CD4-positive, alpha-beta T cell (primary cell): ENCODE results near the gene RAPGEF5. TPM values are rescaled to one million over a fixed set of nuclear protein-coding genes. Genes with fewer than 3 reads are reported as not detected.

Source experiments
- ATAC-seq: fragments of 200-7000 bp; cut with Tn5 transposase; one replicate; pipeline ENCODE4 v1.10.0; 2022; ENCODE audit warnings: mild to moderate bottlenecking; ENCODE audit not compliant: poor library complexity
- CTCF ChIA-PET: fragments of 350-600 bp; sonication (Branson Sonifier 250); formaldehyde crosslinking; loops from one replicate; lab custom pipeline; 2021; ENCODE audit warnings: antibody characterized with exemption, inconsistent platforms; lab: Charles Lee
- POLR2A ChIA-PET: fragments of 350-600 bp; sonication (Branson Sonifier 250); formaldehyde crosslinking; loops from one replicate; lab custom pipeline; 2021; ENCODE audit warnings: antibody characterized with exemption, inconsistent platforms; lab: Charles Lee
- DNase-seq, 14 experiments: peaks; one replicate each; pipeline ENCODE4 v3.0.0-alpha.2; 2013 to 2020; ENCODE audit warnings: mixed read lengths in 2 of 14
- H3K27ac ChIP-seq, 2 donors: one replicate each; pipeline versions ENCODE4 v1.5.1 to v1.7.0; 2013; ENCODE audit warnings: low read length in 2 of 2, low read depth in 1 of 2, mild to moderate bottlenecking in 1 of 2
- H3K27me3 ChIP-seq, 2 experiments: 1 replicate in 1 of 2; 2 replicates in 1 of 2; pipeline versions ENCODE4 v1.6.1 to v1.7.0; 2013; ENCODE audit warnings: low read length in 2 of 2, control low read depth in 1 of 2, mild to moderate bottlenecking in 1 of 2, moderate library complexity in 1 of 2; ENCODE audit not compliant: insufficient read depth in 2 of 2, control insufficient read depth in 1 of 2
- H3K36me3 ChIP-seq: one replicate; pipeline ENCODE4 v1.6.1; 2013; ENCODE audit warnings: low read length, control low read depth; ENCODE audit not compliant: insufficient read depth
- H3K4me1 ChIP-seq: one replicate; pipeline ENCODE4 v1.6.1; 2013; ENCODE audit warnings: low read length, control low read depth; ENCODE audit not compliant: insufficient read depth
- H3K4me3 ChIP-seq: one replicate; pipeline ENCODE4 v1.5.1; 2013; ENCODE audit warnings: mild to moderate bottlenecking, low read length, moderate library complexity
- H3K9me3 ChIP-seq, 2 experiments: 1 replicate in 1 of 2; 2 replicates in 1 of 2; pipeline versions ENCODE4 v1.6.1 to v1.7.0; 2013; ENCODE audit warnings: low read length in 2 of 2, mild to moderate bottlenecking in 2 of 2, control low read depth in 1 of 2, moderate library complexity in 1 of 2; ENCODE audit not compliant: control insufficient read depth in 1 of 2, insufficient read depth in 1 of 2
- H3K27ac Mint-ChIP-seq: one replicate; pipeline ENCODE4 v1.8.0; 2020; ENCODE audit warnings: mixed read lengths
- H3K27me3 Mint-ChIP-seq: one replicate; pipeline ENCODE4 v1.8.0; 2021; ENCODE audit warnings: mixed read lengths
- H3K36me3 Mint-ChIP-seq: one replicate; pipeline ENCODE4 v1.8.0; 2021; ENCODE audit warnings: low read depth, mixed read lengths
- H3K4me1 Mint-ChIP-seq: one replicate; pipeline ENCODE4 v1.8.0; 2021; ENCODE audit warnings: low read depth, mixed read lengths
- H3K4me3 Mint-ChIP-seq: one replicate; pipeline ENCODE4 v1.8.0; 2020; ENCODE audit warnings: mild to moderate bottlenecking, mixed read lengths
- H3K9me3 Mint-ChIP-seq: one replicate; pipeline ENCODE4 v1.8.0; 2020; ENCODE audit warnings: mixed read lengths
- intact Hi-C, 2 experiments: fragments of 100-400 bp; cut with DNase I in 1 of 2; cut with micrococcal nuclease in 1 of 2; formaldehyde crosslinking; loops; one replicate each; pipeline versions ENCODE4 v1.15.1 to v1.9.0; 2023 to 2025; cut with DNase I, micrococcal nuclease
- total RNA-seq, 174 experiments: library from RNA in 2 of 174; stranded (reverse) in 2 of 174; gene quantifications; one replicate each; pipeline ENCODE4 v1.2.3 and lab custom pipeline; 2021 to 2026
- TF ChIP-seq, protein P1 (sequence below): fragments of 200-600 bp; IDR thresholded peaks from one replicate; pipeline ENCODE4 v1.8.0; 2022; ENCODE audit warnings: antibody characterized with exemption, mild to moderate bottlenecking

RAPGEF5 gene
- total RNA-seq, 2 experiments from 2014 or later, result 0.17 TPM; not detected in 1

DNA sequence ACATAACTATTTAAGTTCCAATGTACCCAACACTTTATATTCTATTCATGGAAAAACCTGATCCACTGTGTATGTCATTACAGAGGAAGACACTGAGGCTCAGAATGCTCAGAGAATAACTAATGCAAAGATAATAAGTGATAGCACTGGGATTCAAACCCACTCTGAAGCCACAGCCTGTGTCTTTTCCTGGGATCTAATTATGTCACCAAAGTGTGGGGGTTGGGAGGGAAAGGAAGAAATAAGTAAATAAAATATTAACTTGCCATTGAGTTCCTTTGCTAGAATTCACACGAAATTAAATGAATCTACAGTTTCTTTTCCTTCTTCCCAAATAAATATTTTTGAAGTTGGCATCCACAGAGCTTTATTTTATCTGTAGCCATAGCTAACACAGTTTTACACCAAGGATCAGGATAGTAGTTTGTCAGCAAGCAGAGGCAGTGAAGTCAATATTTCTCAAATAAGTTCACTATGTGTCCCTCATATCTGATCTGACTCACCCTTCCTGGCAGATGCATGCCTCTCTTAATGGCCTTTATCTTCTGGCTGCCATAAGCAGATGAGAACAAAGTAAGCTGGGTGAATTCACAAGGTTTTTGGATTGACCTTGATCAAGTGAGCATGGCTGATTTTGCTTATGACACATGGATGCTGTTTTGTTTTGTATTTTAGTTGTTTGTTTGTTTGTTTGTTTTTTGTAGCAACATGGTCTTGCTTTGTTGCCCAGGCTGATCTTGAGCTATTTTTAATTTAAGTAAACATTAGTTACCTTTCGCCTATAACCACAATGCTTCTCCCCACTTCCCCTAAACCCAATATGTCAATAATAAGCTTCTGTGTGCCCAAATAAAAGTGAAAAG, 6.3 kb downstream of the RAPGEF5 start:
- ATAC-seq (no peak), DNase-seq (no peak)
- CTCF ChIA-PET, result no interaction called here
- H3K27ac ChIP-seq, result no peak overlapping the region
- peaks cover 32% of the 10 kb centered on the region for H3K27me3 Mint-ChIP-seq
- H3K36me3 Mint-ChIP-seq, result no peaks in the 10 kb centered on the region
- no peak overlapping the region for H3K4me3 Mint-ChIP-seq
- TF ChIP-seq, protein P1, sequence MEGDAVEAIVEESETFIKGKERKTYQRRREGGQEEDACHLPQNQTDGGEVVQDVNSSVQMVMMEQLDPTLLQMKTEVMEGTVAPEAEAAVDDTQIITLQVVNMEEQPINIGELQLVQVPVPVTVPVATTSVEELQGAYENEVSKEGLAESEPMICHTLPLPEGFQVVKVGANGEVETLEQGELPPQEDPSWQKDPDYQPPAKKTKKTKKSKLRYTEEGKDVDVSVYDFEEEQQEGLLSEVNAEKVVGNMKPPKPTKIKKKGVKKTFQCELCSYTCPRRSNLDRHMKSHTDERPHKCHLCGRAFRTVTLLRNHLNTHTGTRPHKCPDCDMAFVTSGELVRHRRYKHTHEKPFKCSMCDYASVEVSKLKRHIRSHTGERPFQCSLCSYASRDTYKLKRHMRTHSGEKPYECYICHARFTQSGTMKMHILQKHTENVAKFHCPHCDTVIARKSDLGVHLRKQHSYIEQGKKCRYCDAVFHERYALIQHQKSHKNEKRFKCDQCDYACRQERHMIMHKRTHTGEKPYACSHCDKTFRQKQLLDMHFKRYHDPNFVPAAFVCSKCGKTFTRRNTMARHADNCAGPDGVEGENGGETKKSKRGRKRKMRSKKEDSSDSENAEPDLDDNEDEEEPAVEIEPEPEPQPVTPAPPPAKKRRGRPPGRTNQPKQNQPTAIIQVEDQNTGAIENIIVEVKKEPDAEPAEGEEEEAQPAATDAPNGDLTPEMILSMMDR, result no peak
- H3K4me3 ChIP-seq, result no peak overlapping the region
- peaks cover 9% of the 10 kb centered on the region for H3K9me3 Mint-ChIP-seq
- peaks cover 11 to 13% of the 10 kb centered on the region in 2 experiments for H3K27me3 ChIP-seq
- no peaks in the 10 kb centered on the region for H3K4me1 ChIP-seq
- POLR2A ChIA-PET, result interaction anchor here (0.8 kb wide), 1 partner anchor 176 kb away, joined by 3 read pairs; no protein-coding TSS in a partner anchor
- intact Hi-C loops, result no loop called here
- no peaks in the 10 kb centered on the region for H3K4me1 Mint-ChIP-seq
- no peaks in the 10 kb centered on the region for H3K36me3 ChIP-seq
- peaks cover 0 to 8% of the 10 kb centered on the region in 2 experiments for H3K9me3 ChIP-seq
- H3K27ac Mint-ChIP-seq, result no peak overlapping the region

DNA sequence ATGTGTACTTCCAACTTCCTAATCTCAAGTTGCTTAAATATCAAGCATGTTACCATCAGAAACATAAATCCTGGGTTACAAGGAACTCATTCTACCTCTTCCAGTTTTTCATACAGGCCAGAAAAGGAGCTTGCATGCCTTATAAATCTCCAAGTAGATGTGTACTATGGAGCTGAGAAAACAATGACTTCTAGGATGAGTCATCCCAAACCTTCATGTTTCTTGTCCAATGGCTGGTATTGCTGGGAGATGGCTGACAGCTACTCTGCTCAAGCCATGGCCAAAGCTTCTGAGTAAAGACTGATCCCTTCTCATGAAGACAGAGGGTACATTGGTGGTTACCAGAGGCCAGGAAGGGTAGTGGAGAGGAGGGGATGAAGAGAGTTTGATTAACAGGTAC, 8.6 kb downstream of the RAPGEF5 start:
- Histone ChIP-seq H3K27me3 (peaks cover 0 to 2% of the 10 kb centered on the region in 2 experiments), H3K27ac (no peak overlapping the region), H3K4me1 (no peaks in the 10 kb centered on the region), H3K36me3 (no peaks in the 10 kb centered on the region), H3K9me3 (no peaks in the 10 kb centered on the region), H3K4me3 (no peak overlapping the region)
- intact Hi-C loops, result no loop called here
- Mint-ChIP-seq H3K4me1 (no peaks in the 10 kb centered on the region), H3K27me3 (peaks cover 17% of the 10 kb centered on the region), H3K9me3 (peaks cover 5% of the 10 kb centered on the region), H3K4me3 (no peak overlapping the region), H3K27ac (no peak overlapping the region), H3K36me3 (no peaks in the 10 kb centered on the region)
- DNase-seq (no peak), ATAC-seq (no peak)
- ChIA-PET POLR2A (no interaction called here), CTCF (interaction anchor here (0.6 kb wide), 1 partner anchor 137 kb away, joined by 3 read pairs; no protein-coding TSS in a partner anchor)
- TF ChIP-seq, protein P1, result no peak

DNA sequence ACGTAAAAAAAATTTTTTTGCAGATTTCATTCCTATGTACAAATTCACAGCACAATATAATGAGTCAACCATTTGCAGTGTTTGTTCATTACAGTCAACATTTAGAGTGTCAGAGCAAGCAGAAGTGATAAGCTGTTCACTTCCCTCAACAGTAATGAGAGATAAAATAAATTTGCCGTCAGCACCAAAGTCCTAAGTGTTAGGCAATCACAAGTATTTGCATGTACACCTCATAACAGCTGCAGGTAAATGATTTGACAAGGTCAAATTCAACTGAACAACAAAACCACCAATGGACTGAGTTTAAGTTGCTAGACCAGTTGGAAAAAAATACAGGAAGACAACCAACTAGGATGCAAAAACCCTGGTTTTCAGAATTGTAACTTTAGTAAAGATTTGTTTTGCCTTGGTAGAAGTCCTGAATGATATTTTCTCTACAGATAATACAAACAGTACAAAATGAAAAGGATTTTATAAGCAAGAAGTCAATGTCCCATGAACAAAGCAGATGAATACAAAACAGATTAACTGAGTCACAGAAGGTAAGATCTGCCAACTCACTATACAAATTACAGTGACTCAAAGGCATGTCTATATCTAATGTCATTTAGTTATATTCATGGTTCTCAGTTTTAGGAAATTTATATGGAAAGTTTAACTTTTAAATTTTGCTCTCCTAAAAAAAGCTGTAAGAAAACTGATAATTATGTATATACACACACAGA, 10.4 kb downstream of the RAPGEF5 start:
- ChIA-PET POLR2A (no interaction called here), CTCF (interaction anchor here (1.4 kb wide), 1 partner anchor 15 kb away, joined by 4 read pairs; no protein-coding TSS in a partner anchor)
- no peak for DNase-seq
- intact Hi-C loops, result no loop called here
- no peaks in the 10 kb centered on the region for H3K4me1 Mint-ChIP-seq
- H3K27me3 Mint-ChIP-seq, result peaks cover 17% of the 10 kb centered on the region
- H3K27ac Mint-ChIP-seq, result no peak overlapping the region
- Histone ChIP-seq H3K9me3 (no peaks in the 10 kb centered on the region), H3K36me3 (no peaks in the 10 kb centered on the region), H3K27ac (no peak overlapping the region), H3K4me3 (no peak overlapping the region), H3K4me1 (no peaks in the 10 kb centered on the region), H3K27me3 (peaks cover 0 to 2% of the 10 kb centered on the region in 2 experiments)
- H3K4me3 Mint-ChIP-seq, result no peak overlapping the region
- no peaks in the 10 kb centered on the region for H3K9me3 Mint-ChIP-seq
- ATAC-seq, result no peak
- TF ChIP-seq, protein P1, result no peak
- no peaks in the 10 kb centered on the region for H3K36me3 Mint-ChIP-seq
